AG04449 (cell line): ENCODE measurements around the gene FRMD5.

Experiments
- CTCF ChIA-PET: fragments of 350-600 bp; formaldehyde crosslinking; extraction: SDS; loops from one replicate; lab custom pipeline; 2021; ENCODE audit warnings: antibody characterized with exemption; lab: Yijun Ruan, JAX
- POLR2A ChIA-PET: fragments of 400-600, 350-600 bp; formaldehyde crosslinking; extraction: SDS; loops from one replicate; lab custom pipeline; 2020; ENCODE audit warnings: antibody characterized with exemption, inconsistent platforms; lab: Yijun Ruan, JAX
- DNase-seq: peaks from one replicate; pipeline ENCODE4 v3.0.0-alpha.2; 2010; ENCODE audit warnings: low read depth, low spot score
- H3K4me3 ChIP-seq: 2 replicates; pipeline ENCODE4 v1.5.1; 2011; ENCODE audit warnings: low read depth, mild to moderate bottlenecking, control low read depth, low read length
- TF ChIP-seq, protein P1 (sequence below): IDR thresholded peaks from one replicate; pipeline ENCODE4 v1.5.1; 2011; ENCODE audit warnings: mild to moderate bottlenecking, moderate library complexity, low read length, control low read depth, inconsistent platforms; ENCODE audit not compliant: insufficient read depth; ENCODE audit errors: missing control alignments

FRMD5 gene

DNA sequence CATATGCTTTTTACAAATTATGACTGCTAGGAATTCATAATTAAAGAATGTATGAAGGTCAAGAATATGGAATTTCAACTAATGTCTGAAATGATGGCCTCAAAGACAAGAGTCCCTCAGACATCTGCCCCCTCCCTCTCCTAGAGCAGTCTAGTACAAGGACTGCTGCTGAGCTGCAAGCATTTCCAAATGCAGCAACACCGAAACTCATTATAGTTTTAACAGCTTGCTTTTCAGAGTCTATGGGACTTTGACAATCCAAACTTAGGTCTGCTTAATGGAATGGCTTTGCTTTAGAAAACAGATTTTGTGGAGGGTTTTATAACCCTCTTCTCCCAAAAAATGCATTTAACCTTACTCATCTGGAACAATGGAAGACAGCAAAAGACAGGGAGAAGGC is 252.9 kb downstream of the FRMD5 start:
- TF ChIP-seq, protein P1, sequence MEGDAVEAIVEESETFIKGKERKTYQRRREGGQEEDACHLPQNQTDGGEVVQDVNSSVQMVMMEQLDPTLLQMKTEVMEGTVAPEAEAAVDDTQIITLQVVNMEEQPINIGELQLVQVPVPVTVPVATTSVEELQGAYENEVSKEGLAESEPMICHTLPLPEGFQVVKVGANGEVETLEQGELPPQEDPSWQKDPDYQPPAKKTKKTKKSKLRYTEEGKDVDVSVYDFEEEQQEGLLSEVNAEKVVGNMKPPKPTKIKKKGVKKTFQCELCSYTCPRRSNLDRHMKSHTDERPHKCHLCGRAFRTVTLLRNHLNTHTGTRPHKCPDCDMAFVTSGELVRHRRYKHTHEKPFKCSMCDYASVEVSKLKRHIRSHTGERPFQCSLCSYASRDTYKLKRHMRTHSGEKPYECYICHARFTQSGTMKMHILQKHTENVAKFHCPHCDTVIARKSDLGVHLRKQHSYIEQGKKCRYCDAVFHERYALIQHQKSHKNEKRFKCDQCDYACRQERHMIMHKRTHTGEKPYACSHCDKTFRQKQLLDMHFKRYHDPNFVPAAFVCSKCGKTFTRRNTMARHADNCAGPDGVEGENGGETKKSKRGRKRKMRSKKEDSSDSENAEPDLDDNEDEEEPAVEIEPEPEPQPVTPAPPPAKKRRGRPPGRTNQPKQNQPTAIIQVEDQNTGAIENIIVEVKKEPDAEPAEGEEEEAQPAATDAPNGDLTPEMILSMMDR: no peak
- no peak for DNase-seq
- H3K4me3 ChIP-seq: no peak overlapping the region
- ChIA-PET POLR2A (no interaction called here), CTCF (interaction anchor here (0.5 to 3.1 kb wide), 3 partner anchors 14 to 124 kb away, joined by 3 to 14 read pairs (median 12); no protein-coding TSS in a partner anchor)

DNA sequence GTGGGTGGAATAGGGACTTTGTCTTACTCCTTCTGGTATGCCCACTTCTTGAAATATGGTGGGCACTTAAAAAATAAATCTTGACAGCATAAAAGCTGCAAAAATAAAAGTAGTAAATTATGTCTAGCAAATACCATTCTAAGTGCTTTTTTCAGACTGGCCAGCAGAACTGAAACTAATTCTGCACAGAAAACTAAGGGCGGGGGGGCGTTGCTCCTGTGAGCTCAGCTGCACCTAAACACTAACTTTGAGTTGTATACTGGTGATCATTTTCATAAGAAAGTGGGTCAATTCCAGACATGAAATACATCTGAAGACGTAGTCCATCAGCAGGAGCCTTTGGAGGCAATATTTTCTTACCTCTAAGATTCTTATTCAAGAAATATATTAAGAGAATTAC is 253.5 kb downstream of the FRMD5 start:
- TF ChIP-seq, protein P1: no peak
- ChIA-PET POLR2A (no interaction called here), CTCF (interaction anchor here (0.7 to 3.1 kb wide), 4 partner anchors 13 to 125 kb away, joined by 3 to 14 read pairs (median 8); no protein-coding TSS in a partner anchor)
- no peak overlapping the region for H3K4me3 ChIP-seq
- DNase-seq: no peak

DNA sequence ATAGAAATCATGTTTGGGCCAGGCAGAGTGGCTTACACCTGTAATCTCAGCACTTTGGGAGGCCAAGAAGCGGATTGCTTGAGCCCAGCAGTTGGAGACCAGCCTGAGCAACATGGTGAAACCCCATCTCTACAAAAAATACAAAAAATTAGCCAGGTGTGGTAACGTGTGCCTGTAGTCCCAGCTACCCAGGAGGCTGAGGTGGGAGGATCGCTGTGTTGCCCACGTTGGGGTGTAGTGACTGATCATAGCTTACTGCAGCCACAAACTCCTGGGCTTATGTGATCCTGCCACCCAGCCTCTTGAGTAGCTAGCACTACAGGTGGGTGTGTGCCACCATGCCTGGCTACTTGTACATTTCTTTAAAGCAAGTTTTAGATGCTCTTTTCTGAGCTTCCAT is 254.0 kb downstream of the FRMD5 start:
- no peak overlapping the region for H3K4me3 ChIP-seq
- ChIA-PET POLR2A (no interaction called here), CTCF (interaction anchor here (0.7 to 3.1 kb wide), 8 partner anchors 8 to 126 kb away, joined by 3 to 14 read pairs (median 4); no protein-coding TSS in a partner anchor)
- DNase-seq: no peak
- TF ChIP-seq, protein P1: no peak

DNA sequence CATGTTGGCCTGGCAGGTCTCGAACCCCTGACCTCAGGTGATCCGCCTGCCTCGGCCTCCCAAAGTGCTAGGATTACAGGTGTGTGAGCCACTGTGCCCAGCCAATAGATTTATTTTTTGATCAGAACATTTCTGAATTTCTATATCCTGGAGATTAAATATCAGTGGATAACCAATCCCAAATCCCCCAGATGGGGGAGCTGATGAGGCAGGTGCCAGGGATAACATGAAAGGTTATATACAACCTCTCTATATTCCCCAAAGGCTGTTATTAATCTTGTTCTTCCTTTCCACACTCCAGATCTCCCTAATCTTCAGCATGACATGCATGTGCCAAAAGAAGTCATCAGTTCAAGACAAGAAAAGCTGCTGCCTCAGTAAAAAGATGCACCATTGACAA is 256.0 kb downstream of the FRMD5 start:
- H3K4me3 ChIP-seq: no peak overlapping the region
- ChIA-PET POLR2A (no interaction called here), CTCF (interaction anchor here (0.6 to 2.6 kb wide), 19 partner anchors 9 to 293 kb away, joined by 3 to 13 read pairs (median 4); no protein-coding TSS in a partner anchor)
- TF ChIP-seq, protein P1: peak; percentile 28
- DNase-seq: no peak

DNA sequence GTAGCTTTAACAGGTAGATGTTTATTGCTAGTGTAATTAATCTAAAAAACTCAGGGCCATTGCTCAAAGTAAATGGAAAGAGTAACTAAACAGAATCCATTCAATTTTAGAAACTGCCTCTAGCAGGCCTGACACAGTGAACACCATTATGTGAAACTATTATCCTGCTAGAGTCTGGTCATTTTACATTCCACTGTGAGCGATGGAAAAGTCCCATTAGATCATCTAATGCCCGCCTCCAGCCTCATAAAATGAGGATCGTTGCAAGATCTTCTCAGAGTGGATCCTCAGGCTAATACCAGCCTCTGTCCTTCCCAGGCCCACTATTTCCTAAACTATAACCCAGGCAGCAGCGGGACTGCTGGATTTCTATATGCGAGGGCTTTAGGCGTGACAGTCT is 260.6 kb downstream of the FRMD5 start:
- ChIA-PET POLR2A (no interaction called here), CTCF (interaction anchor here (1.8 kb wide), 1 partner anchor 30 kb away, joined by 4 read pairs; no protein-coding TSS in a partner anchor)
- DNase-seq: no peak
- no peak overlapping the region for H3K4me3 ChIP-seq
- TF ChIP-seq, protein P1: no peak

DNA sequence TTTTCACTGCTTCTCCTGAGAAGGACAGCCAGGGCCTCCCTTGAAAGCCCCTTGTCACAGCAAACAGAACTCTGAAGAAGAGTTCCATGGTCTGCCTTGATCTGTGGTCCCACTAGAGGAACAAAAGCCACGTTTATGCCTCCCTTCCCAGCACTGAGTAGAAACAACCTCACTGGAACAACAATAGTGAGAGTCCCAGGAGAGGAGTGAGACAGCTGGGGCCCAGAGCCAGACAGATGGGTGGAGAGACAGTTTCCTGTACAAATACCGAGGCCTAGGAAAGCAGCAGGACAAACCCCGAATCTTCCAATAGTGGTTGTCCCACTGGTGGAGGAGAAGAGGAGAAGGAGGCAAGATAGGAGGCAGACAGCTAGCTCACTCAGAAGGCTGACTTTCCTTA is 262.2 kb downstream of the FRMD5 start:
- TF ChIP-seq, protein P1: no peak
- H3K4me3 ChIP-seq: no peak overlapping the region
- ChIA-PET POLR2A (no interaction called here), CTCF (interaction anchor here (0.6 to 1.7 kb wide), 2 partner anchors 27 to 133 kb away, joined by 3 to 4 read pairs; no protein-coding TSS in a partner anchor)
- no peak for DNase-seq
